ENCODE measurements around the gene DLG2.

DLG2 gene

GRCh38 chr11:84719935-84720577 lies 907.1 kb downstream of the DLG2 start:
- DNase-seq, result no peak

GRCh38 chr11:84714316-84714780 lies 912.8 kb downstream of the DLG2 start:
- DNase-seq, result peak; percentile 54

GRCh38 chr11:84691830-84692229 lies 935.3 kb downstream of the DLG2 start:
- DNase-seq, result no peak

GRCh38 chr11:84687433-84687832 lies 939.7 kb downstream of the DLG2 start:
- DNase-seq, result no peak

- no peak for DNase-seq
Measured at GRCh38 chr11:84686716-84687115, 940.4 kb downstream of the DLG2 start.

- DNase-seq, result no peak
Measured at GRCh38 chr11:84685976-84686375, 941.2 kb downstream of the DLG2 start.

- no peak for DNase-seq
Measured at GRCh38 chr11:84685149-84685548, 942.0 kb downstream of the DLG2 start.

GRCh38 chr11:84681456-84681855 lies 945.7 kb downstream of the DLG2 start:
- DNase-seq, result no peak

GRCh38 chr11:84675396-84676025 lies 951.6 kb downstream of the DLG2 start:
- no peak for DNase-seq

GRCh38 chr11:84673753-84674152 lies 953.4 kb downstream of the DLG2 start:
- no peak for DNase-seq

GRCh38 chr11:84671325-84671999 lies 955.7 kb downstream of the DLG2 start:
- no peak for DNase-seq

GRCh38 chr11:84663731-84664130 lies 963.4 kb downstream of the DLG2 start:
- no peak for DNase-seq

- DNase-seq, result no peak
Measured at GRCh38 chr11:84660257-84660977, 966.7 kb downstream of the DLG2 start.

- peak; percentile 84 for DNase-seq
Measured at GRCh38 chr11:84655712-84656111, 971.4 kb downstream of the DLG2 start.

GRCh38 chr11:84648471-84648870 lies 978.7 kb downstream of the DLG2 start:
- no peak for DNase-seq

- DNase-seq, result no peak
Measured at GRCh38 chr11:84645988-84646694, 981.0 kb downstream of the DLG2 start.

GRCh38 chr11:84642500-84642899 lies 984.6 kb downstream of the DLG2 start:
- no peak for DNase-seq

GRCh38 chr11:84634309-84634708 lies 992.8 kb downstream of the DLG2 start:
- no peak for DNase-seq

GRCh38 chr11:84628871-84629620 lies 998.1 kb downstream of the DLG2 start:
- DNase-seq, result no peak

- DNase-seq, result no peak
Measured at GRCh38 chr11:84626256-84626655, 1000.9 kb downstream of the DLG2 start.

- DNase-seq, result no peak
Measured at GRCh38 chr11:84612645-84613044, 1014.5 kb downstream of the DLG2 start.

GRCh38 chr11:84608837-84609196 lies 1018.3 kb downstream of the DLG2 start:
- DNase-seq, result no peak
